Measurements from ENCODE around the gene SAMD3.

DNA sequence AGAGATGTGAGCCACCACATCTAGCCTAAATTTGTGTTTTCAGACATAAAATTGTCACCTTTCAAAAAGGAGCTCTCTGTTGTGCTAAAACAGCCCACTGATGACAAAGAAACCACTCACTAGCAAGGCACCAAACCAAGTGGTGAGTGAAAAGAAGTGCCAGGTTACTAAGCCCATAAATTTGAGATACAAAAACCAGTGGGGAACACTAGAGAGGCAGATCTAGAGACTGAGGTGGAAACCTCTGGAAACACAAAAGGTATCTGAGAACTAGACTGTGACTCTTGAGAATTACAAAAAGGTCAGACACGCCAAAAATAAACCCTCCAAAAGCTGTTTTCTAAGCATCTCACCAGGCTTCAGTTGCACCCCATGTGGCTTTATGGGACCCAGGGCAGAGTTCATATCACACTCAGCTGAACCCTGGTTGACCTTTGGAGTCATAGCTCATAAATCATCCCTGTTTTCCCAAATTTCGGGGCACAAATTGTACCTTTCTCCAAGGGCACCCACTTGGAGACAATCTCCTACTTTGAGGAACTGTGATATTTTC is 24.2 kb downstream of the SAMD3 start:
- no peak for TF ChIP-seq EZH2phosphoT487 (IDR thresholded peaks at IDR 0.05; ENCODE audit: borderline replicate concordance, low read length)
- TF ChIP-seq, protein P1, sequence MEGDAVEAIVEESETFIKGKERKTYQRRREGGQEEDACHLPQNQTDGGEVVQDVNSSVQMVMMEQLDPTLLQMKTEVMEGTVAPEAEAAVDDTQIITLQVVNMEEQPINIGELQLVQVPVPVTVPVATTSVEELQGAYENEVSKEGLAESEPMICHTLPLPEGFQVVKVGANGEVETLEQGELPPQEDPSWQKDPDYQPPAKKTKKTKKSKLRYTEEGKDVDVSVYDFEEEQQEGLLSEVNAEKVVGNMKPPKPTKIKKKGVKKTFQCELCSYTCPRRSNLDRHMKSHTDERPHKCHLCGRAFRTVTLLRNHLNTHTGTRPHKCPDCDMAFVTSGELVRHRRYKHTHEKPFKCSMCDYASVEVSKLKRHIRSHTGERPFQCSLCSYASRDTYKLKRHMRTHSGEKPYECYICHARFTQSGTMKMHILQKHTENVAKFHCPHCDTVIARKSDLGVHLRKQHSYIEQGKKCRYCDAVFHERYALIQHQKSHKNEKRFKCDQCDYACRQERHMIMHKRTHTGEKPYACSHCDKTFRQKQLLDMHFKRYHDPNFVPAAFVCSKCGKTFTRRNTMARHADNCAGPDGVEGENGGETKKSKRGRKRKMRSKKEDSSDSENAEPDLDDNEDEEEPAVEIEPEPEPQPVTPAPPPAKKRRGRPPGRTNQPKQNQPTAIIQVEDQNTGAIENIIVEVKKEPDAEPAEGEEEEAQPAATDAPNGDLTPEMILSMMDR (IDR thresholded peaks at IDR 0.05; ENCODE audit: low read depth, low read length, poor library complexity, severe bottlenecking): no peak
